HepG2 (cell line): Measurements from ENCODE around the gene ACTR1A. TPM values are rescaled to one million over a fixed set of nuclear protein-coding genes. Genes with fewer than 3 reads are reported as not detected.

Experiments
- CEBPG ChIP-seq: IDR thresholded peaks from 2 replicates; pipeline ENCODE4 v1.6.1; 2016
- GMEB1 ChIP-seq: sonication (generic); formaldehyde crosslinking; IDR thresholded peaks from 2 replicates; pipeline ENCODE4 v1.5.1; 2020; ENCODE audit warnings: missing genetic modification reagents, mild to moderate bottlenecking, borderline replicate concordance
- HNRNPLL ChIP-seq: fragments of 200-400 bp; formaldehyde crosslinking; IDR thresholded peaks from 2 replicates; pipeline ENCODE4 v1.6.1; 2017; ENCODE audit warnings: mild to moderate bottlenecking, low read depth, low read length; ENCODE audit not compliant: poor library complexity, severe bottlenecking
- IKZF5 ChIP-seq: IDR thresholded peaks from 2 replicates; pipeline ENCODE4 v1.6.1; 2018; ENCODE audit warnings: missing genetic modification reagents, mild to moderate bottlenecking, missing compliant biosample characterization
- KLF9 ChIP-seq: IDR thresholded peaks from 2 replicates; pipeline ENCODE4 v1.6.1; 2016; ENCODE audit warnings: low read depth
- MED13 ChIP-seq: sonication (generic); formaldehyde crosslinking; IDR thresholded peaks from 2 replicates; pipeline ENCODE4 v1.5.0; 2020; ENCODE audit warnings: missing genetic modification reagents
- MEIS1 ChIP-seq: sonication (generic); formaldehyde crosslinking; IDR thresholded peaks from 2 replicates; pipeline ENCODE4 v1.9.0; 2021; ENCODE audit warnings: mild to moderate bottlenecking, missing genetic modification reagents, moderate library complexity, borderline replicate concordance
- NONO ChIP-seq, 2 experiments: fragments of 450-650 bp in 1 of 2; sonication (generic) in 1 of 2; formaldehyde crosslinking in 1 of 2; IDR thresholded peaks in 1 of 2; conservative IDR thresholded peaks in 1 of 2; 2 replicates each; pipeline versions ENCODE4 v1.6.1 to v1.8.0; 2017 to 2022; ENCODE audit warnings: mild to moderate bottlenecking in 1 of 2, missing genetic modification reagents in 1 of 2, moderate library complexity in 1 of 2
- NR2C2 ChIP-seq: sonication (generic); formaldehyde crosslinking; IDR thresholded peaks from 2 replicates; pipeline ENCODE4 v1.4.0; 2020; ENCODE audit warnings: missing genetic modification reagents, mild to moderate bottlenecking, moderate library complexity, borderline replicate concordance
- UBTF ChIP-seq: sonication (generic); formaldehyde crosslinking; IDR thresholded peaks from 2 replicates; pipeline ENCODE4 v1.4.0; 2020; ENCODE audit warnings: mild to moderate bottlenecking, missing genetic modification reagents
- ZNF556 ChIP-seq: sonication (generic); formaldehyde crosslinking; IDR thresholded peaks from 2 replicates; pipeline ENCODE4 v1.4.0; 2020; ENCODE audit warnings: mild to moderate bottlenecking, missing genetic modification reagents, borderline replicate concordance
- ZNF616 ChIP-seq: sonication (generic); formaldehyde crosslinking; IDR thresholded peaks from 2 replicates; pipeline ENCODE4 v1.5.0; 2020; ENCODE audit warnings: low read depth, mild to moderate bottlenecking, missing genetic modification reagents
- ZNF672 ChIP-seq: sonication (generic); formaldehyde crosslinking; IDR thresholded peaks from 2 replicates; pipeline ENCODE4 v1.8.1; 2022; ENCODE audit warnings: missing genetic modification reagents
- ZNF784 ChIP-seq: sonication (generic); formaldehyde crosslinking; IDR thresholded peaks from 2 replicates; pipeline ENCODE4 v1.5.1; 2020; ENCODE audit warnings: missing genetic modification reagents, mild to moderate bottlenecking, borderline replicate concordance
- polyA plus RNA-seq, 8 experiments: library from polyadenylated mRNA; depleted of rRNA in 3 of 8; stranded (reverse) in 7 of 8; unstranded in 1 of 8; fragments of >200 nt; fragmentation: Illumina TruSeq in 4 of 8; extraction: Trizol in 4 of 8; gene quantifications; 2 replicates each; pipeline versions ENCODE4 v1.2.1 to v1.2.3, GENCODE V29; 2011 to 2016; ENCODE audit warnings: low read depth in 4 of 8, missing spikeins in 1 of 8, mixed read lengths in 1 of 8; ENCODE audit not compliant: insufficient read depth in 1 of 8
- total RNA-seq, 5 experiments: library from RNA; depleted of rRNA; stranded (reverse); fragments of >200 nt; fragmentation: Illumina TruSeq; extraction: Trizol; gene quantifications; 2 replicates each; pipeline ENCODE4 v1.2.3, GENCODE V29; 2016; ENCODE audit warnings: low read depth in 1 of 5
- TF ChIP-seq, protein P1 (sequence below): sonication (generic); formaldehyde crosslinking; IDR thresholded peaks from 2 replicates; pipeline ENCODE4 v1.4.0; 2020; ENCODE audit warnings: missing genetic modification reagents
- TF ChIP-seq, protein P2 (sequence below): sonication (generic); formaldehyde crosslinking; IDR thresholded peaks from 2 replicates; pipeline ENCODE4 v1.8.1; 2022; ENCODE audit warnings: low read depth, mild to moderate bottlenecking, missing genetic modification reagents
- TF ChIP-seq, protein P3 (sequence below): sonication (generic); IDR thresholded peaks from 2 replicates; pipeline ENCODE4 v1.6.1; 2016; ENCODE audit warnings: low read depth, borderline replicate concordance

ACTR1A gene
- total and polyA plus RNA-seq, 2 of the 13 experiments (the other 11 are each of a cell fraction or from before 2014, with no cell fraction given) = 59.6 to 62.8 TPM

DNA sequence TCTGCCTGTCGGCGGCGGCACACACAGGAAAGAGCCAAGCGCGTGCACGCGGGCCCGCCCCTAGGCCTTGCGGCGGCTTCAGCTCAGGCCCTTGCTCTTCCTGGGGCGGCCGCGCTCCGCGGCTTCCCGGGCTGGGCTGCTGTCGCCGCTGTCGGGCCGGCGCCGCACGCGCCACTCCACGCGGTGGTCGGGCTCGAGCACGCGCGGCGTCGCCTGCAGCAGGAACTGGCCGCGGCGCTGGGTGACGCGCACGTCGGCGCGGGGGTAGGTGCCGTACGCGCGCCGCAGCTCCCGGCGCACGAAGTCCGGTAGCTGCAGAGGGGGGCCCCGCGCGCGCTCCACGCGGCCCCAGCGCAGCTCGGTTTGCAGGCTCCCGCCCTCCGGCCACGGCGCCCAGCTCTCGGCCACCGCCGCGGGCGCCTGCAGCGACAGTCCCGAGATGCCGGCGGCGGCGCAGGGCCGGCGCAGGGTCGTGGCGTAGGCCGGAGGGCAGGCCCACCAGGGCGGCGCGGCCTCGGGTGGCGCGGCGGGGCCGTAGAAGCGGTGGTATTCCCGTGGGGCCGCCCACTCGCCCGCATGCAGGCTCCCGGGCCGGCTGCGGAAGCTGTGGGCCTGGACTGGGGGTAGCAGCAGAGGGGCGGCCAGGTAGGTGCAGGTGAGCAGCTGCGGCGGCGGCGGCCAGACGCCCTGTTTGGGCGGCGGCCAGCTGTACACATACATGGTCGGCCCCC, 52.0 kb downstream of the ACTR1A start (continued):
- TF ChIP-seq UBTF (CRISPR knock-in tag) = peak; percentile 88
- peak; percentile 45; the same call in 1 of the 2 replicates for TF ChIP-seq NR2C2 (CRISPR knock-in tag)
- peak; percentile 91 for TF ChIP-seq GMEB1 (CRISPR knock-in tag)
- TF ChIP-seq NONO (IDR thresholded peaks at IDR 0.05) = no peak
- peak; percentile 65; the same call in 1 of the 2 replicates for TF ChIP-seq NONO (CRISPR knock-in tag; conservative IDR thresholded peaks at IDR 0.05)
- TF ChIP-seq IKZF5 (CRISPR knock-in tag) = no peak
- TF ChIP-seq, protein P1, sequence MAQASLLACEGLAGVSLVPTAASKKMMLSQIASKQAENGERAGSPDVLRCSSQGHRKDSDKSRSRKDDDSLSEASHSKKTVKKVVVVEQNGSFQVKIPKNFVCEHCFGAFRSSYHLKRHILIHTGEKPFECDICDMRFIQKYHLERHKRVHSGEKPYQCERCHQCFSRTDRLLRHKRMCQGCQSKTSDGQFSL (CRISPR knock-in tag) = no peak
- peak; percentile 67 for TF ChIP-seq HNRNPLL
- TF ChIP-seq, protein P2, sequence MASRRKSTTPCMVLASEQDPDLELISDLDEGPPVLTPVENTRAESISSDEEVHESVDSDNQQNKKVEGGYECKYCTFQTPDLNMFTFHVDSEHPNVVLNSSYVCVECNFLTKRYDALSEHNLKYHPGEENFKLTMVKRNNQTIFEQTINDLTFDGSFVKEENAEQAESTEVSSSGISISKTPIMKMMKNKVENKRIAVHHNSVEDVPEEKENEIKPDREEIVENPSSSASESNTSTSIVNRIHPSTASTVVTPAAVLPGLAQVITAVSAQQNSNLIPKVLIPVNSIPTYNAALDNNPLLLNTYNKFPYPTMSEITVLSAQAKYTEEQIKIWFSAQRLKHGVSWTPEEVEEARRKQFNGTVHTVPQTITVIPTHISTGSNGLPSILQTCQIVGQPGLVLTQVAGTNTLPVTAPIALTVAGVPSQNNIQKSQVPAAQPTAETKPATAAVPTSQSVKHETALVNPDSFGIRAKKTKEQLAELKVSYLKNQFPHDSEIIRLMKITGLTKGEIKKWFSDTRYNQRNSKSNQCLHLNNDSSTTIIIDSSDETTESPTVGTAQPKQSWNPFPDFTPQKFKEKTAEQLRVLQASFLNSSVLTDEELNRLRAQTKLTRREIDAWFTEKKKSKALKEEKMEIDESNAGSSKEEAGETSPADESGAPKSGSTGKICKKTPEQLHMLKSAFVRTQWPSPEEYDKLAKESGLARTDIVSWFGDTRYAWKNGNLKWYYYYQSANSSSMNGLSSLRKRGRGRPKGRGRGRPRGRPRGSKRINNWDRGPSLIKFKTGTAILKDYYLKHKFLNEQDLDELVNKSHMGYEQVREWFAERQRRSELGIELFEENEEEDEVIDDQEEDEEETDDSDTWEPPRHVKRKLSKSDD (CRISPR knock-in tag) = peak; percentile 48; the same call in 1 of the 2 replicates
- peak; percentile 66; the same call in 1 of the 2 replicates for TF ChIP-seq ZNF616 (CRISPR knock-in tag)
- peak; percentile 32; the same call in 1 of the 2 replicates for TF ChIP-seq MEIS1 (CRISPR knock-in tag)
- no peak for TF ChIP-seq KLF9 (CRISPR knock-in tag)
- peak; percentile 92 for TF ChIP-seq ZNF672 (CRISPR knock-in tag)
- TF ChIP-seq MED13 (CRISPR knock-in tag) = no peak
- TF ChIP-seq CEBPG (CRISPR knock-in tag) = no peak
- TF ChIP-seq, protein P3, sequence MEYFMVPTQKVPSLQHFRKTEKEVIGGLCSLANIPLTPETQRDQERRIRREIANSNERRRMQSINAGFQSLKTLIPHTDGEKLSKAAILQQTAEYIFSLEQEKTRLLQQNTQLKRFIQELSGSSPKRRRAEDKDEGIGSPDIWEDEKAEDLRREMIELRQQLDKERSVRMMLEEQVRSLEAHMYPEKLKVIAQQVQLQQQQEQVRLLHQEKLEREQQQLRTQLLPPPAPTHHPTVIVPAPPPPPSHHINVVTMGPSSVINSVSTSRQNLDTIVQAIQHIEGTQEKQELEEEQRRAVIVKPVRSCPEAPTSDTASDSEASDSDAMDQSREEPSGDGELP = 0 out of 2 replicates have a peak, but pooled peaks have one; percentile 28
- TF ChIP-seq ZNF784 (CRISPR knock-in tag) = peak; percentile 71; the same call in 1 of the 2 replicates
- TF ChIP-seq ZNF556 = no peak
